Thyroid gland (tissue), 4 donors: Measurements from ENCODE around the gene PMF1. TPM values are rescaled to one million over a fixed set of nuclear protein-coding genes. Genes with fewer than 3 reads are reported as not detected.

ENCODE experiments used
- DNase-seq, 2 donors: peaks; one replicate each; pipeline ENCODE4 v3.0.0-alpha.2; 2019
- H3K27ac ChIP-seq, 3 donors: fragments of 200-600 bp; sonication (generic); 1 replicate in 2 of 3; 2 replicates in 1 of 3; pipeline ENCODE4 v1.5.1; 2016 to 2019; ENCODE audit warnings: mild to moderate bottlenecking in 1 of 3, moderate library complexity in 1 of 3
- H3K27me3 ChIP-seq: fragments of 200-600 bp; sonication (generic); one replicate; pipeline ENCODE4 v1.5.1; 2019
- H3K36me3 ChIP-seq, 2 donors: fragments of 200-600 bp; sonication (generic); one replicate each; pipeline ENCODE4 v1.5.1; 2016 to 2019
- H3K4me1 ChIP-seq, 2 donors: fragments of 200-600 bp; sonication (generic); one replicate each; pipeline ENCODE4 v1.5.1; 2017 to 2019
- H3K4me3 ChIP-seq, 3 donors: fragments of 200-600 bp; sonication (generic); replicated peaks in 1 of 3; 1 replicate in 2 of 3; 2 replicates in 1 of 3; pipeline ENCODE4 v1.5.1; 2016; ENCODE audit warnings: mild to moderate bottlenecking in 1 of 3
- H3K9me3 ChIP-seq: fragments of 200-600 bp; sonication (generic); one replicate; pipeline ENCODE4 v1.5.1; 2017
- POLR2A ChIP-seq, 2 donors: fragments of 450-650 bp; IDR thresholded peaks; one replicate each; pipeline ENCODE4 v1.6.1; 2017; ENCODE audit warnings: antibody characterized with exemption in 2 of 2, mild to moderate bottlenecking in 2 of 2, moderate library complexity in 1 of 2
- WGBS, 2 donors: methylation state at CpG; one replicate each; pipeline ENCODE4 v1.1.5; 2017; 5-methylcytosine and 5-hydroxymethylcytosine counted together
- intact Hi-C: fragments of 100-400 bp; cut with DNase I; formaldehyde crosslinking; loops from one replicate; pipeline ENCODE4 v1.15.1; 2023
- total RNA-seq, 4 donors: library from RNA; depleted of rRNA; stranded (reverse); fragments of >200 nt; gene quantifications; one replicate each; pipeline ENCODE4 v1.2.3, GENCODE V29; 2016
- TF ChIP-seq, protein P1 (sequence below), 6 experiments: fragments of 200-600 bp in 3 of 6; fragments of 450-650 bp in 3 of 6; sonication (generic) in 3 of 6; IDR thresholded peaks; one replicate each; pipeline ENCODE4 v1.5.1; 2016 to 2019; ENCODE audit warnings: antibody characterized with exemption in 6 of 6, mild to moderate bottlenecking in 2 of 6, inconsistent platforms in 1 of 6, moderate library complexity in 1 of 6

The PMF1 gene
- total RNA-seq, 4 donors from 2014 or later: 73.6 to 121 (median 107) TPM

DNA sequence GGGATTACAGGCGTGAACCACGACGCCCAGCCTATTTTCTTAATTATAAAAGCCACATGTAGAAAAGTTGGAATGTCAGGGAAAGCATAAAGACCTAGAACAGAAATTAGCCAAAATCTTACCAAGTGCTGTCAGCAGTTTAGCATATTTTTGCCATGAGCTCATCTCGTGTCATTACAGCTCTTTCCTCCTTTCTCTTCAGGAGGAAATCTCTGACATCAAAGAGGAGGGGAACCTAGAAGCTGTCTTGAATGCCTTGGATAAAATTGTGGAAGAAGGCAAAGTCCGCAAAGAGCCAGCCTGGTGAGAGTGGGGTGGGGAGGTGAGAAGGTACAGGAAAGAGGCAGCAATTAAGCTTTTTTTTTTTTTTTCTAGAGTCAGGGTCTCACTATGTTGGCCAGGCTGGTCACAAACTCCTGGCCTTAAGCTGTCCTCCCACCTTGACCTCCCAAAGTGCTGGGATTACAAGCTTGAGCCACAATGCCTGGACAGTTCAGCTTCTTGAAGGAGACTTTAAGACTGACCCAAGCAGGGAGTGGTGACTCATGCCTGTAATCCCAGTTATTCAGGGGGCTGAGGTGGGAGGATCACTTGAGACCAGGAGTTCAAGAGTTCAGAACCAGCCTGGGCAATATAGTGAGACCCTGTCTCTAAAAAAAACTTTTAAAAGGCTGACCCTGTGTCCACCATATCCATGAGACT lies 20.8 kb downstream of the PMF1 start:
- H3K9me3 ChIP-seq: no peaks in the 10 kb centered on the region
- 90 to 93% methylated on average over 5 of the region's 5 CpGs for WGBS, 2 donors
- peaks cover 22 to 33% of the 10 kb centered on the region in 2 donors for H3K36me3 ChIP-seq
- TF ChIP-seq POLR2A (IDR thresholded peaks at IDR 0.05): no peak
- TF ChIP-seq, protein P1, sequence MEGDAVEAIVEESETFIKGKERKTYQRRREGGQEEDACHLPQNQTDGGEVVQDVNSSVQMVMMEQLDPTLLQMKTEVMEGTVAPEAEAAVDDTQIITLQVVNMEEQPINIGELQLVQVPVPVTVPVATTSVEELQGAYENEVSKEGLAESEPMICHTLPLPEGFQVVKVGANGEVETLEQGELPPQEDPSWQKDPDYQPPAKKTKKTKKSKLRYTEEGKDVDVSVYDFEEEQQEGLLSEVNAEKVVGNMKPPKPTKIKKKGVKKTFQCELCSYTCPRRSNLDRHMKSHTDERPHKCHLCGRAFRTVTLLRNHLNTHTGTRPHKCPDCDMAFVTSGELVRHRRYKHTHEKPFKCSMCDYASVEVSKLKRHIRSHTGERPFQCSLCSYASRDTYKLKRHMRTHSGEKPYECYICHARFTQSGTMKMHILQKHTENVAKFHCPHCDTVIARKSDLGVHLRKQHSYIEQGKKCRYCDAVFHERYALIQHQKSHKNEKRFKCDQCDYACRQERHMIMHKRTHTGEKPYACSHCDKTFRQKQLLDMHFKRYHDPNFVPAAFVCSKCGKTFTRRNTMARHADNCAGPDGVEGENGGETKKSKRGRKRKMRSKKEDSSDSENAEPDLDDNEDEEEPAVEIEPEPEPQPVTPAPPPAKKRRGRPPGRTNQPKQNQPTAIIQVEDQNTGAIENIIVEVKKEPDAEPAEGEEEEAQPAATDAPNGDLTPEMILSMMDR (IDR thresholded peaks at IDR 0.05): no peak
- H3K27ac ChIP-seq: no peak overlapping the region
- H3K27me3 ChIP-seq: no peaks in the 10 kb centered on the region
- H3K4me3 ChIP-seq: no peak overlapping the region
- no peak for DNase-seq
- H3K4me1 ChIP-seq: no peaks in the 10 kb centered on the region
- intact Hi-C loops: no loop called here

DNA sequence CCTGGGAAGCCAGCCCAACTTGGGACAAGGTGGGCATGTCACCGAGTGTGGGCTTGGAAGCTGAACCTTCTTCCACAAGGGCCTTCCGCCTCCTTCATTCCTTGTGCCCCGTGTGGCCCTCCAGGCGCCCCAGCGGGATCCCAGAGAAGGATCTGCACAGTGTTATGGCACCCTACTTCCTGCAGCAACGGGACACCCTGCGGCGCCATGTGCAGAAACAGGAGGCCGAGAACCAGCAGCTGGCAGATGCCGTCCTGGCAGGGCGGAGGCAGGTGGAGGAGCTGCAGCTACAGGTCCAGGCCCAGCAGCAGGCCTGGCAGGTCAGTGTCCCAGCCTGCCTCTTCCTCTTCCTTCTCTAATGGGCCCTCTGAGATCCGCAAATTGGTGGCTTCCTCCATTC lies 23.4 kb downstream of the PMF1 start:
- Histone ChIP-seq H3K9me3 (no peaks in the 10 kb centered on the region), H3K4me1 (no peaks in the 10 kb centered on the region), H3K27me3 (no peaks in the 10 kb centered on the region), H3K27ac (no peak overlapping the region), H3K36me3 (peaks cover 36 to 48% of the 10 kb centered on the region in 2 donors), H3K4me3 (no peak overlapping the region)
- TF ChIP-seq POLR2A (IDR thresholded peaks at IDR 0.05): no peak
- TF ChIP-seq, protein P1 (IDR thresholded peaks at IDR 0.05): no peak
- DNase-seq: no peak
- 97 to 99% methylated on average over 12 of the region's 12 CpGs for WGBS, 2 donors
- intact Hi-C loops: no loop called here

DNA sequence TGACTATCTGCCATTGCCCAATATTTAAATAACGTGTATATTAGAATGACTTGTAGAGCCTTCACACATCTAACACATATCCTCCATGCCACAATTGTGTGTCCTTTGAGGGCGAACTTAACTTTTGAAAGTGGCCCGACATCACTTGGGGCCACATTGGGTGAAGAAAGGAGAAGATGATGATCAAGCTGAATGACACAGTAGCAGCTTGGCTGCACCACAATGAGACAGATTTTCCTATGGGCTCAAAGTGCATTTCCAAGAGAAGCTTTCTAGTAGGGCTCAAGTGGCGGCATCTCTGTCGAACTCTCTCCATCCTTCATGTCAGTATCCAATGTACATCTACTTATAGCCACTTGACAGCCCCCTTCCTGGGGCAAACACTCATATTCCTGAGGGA lies 25.4 kb downstream of the PMF1 start:
- intact Hi-C loops: no loop called here

DNA sequence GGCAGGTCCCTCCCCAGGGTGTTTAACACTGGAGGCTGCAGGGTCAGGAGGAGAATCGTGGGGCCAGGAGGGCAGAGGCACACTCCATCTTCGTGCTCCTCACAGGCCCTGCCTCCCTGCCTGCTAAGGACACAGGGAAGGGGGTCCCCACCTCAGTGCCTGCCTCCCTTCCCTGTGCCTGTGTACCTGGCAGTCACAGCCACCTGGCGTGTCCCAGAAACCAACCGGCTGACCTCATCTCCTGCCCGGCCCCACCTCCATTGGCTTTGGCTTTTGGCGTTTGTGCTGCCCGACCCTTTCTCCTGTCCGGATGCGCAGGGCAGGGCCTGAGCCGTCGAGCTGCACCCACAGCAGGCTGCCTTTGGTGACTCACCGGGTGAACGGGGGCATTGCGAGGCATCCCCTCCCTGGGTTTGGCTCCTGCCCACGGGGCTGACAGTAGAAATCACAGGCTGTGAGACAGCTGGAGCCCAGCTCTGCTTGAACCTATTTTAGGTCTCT lies 28.6 kb downstream of the PMF1 start:
- Histone ChIP-seq H3K27ac (no peak overlapping the region), H3K9me3 (no peaks in the 10 kb centered on the region), H3K27me3 (no peaks in the 10 kb centered on the region), H3K36me3 (peaks cover 28 to 33% of the 10 kb centered on the region in 2 donors), H3K4me3 (no peak overlapping the region), H3K4me1 (peaks cover 5 to 11% of the 10 kb centered on the region in 2 donors)
- TF ChIP-seq POLR2A (IDR thresholded peaks at IDR 0.05): no peak
- TF ChIP-seq, protein P1 (IDR thresholded peaks at IDR 0.05): no peak
- 71 to 88% methylated on average over 14 of the region's 15 CpGs for WGBS, 2 donors
- no peak for DNase-seq
- intact Hi-C loops: no loop called here

More for the DNA sequence above, 25.4 kb downstream of the PMF1 start:
- TF ChIP-seq, protein P1 (IDR thresholded peaks at IDR 0.05): no peak
- no peak for TF ChIP-seq POLR2A (IDR thresholded peaks at IDR 0.05)
- Histone ChIP-seq H3K4me1 (no peaks in the 10 kb centered on the region), H3K27ac (no peak overlapping the region), H3K36me3 (peaks cover 36 to 48% of the 10 kb centered on the region in 2 donors), H3K27me3 (no peaks in the 10 kb centered on the region), H3K9me3 (no peaks in the 10 kb centered on the region), H3K4me3 (no peak overlapping the region)
- no peak for DNase-seq
- 93 to 96% methylated on average over 5 of the region's 5 CpGs for WGBS, 2 donors

DNA sequence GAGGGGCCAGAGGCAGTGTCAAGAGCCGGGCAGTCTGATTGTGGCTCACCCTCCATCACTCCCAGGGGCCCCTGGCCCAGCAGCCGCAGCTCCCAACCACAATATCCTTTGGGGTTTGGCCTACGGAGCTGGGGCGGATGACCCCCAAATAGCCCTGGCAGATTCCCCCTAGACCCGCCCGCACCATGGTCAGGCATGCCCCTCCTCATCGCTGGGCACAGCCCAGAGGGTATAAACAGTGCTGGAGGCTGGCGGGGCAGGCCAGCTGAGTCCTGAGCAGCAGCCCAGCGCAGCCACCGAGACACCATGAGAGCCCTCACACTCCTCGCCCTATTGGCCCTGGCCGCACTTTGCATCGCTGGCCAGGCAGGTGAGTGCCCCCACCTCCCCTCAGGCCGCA lies 29.1 kb downstream of the PMF1 start, which contains the start of gene BGLAP:
Gene BGLAP, plus strand, starts transcription at position 259 of the 400 bp plus-strand sequence. Its CDS starts 48 bp downstream, at position 307.
- intact Hi-C loops: no loop called here
- TF ChIP-seq, protein P1 (IDR thresholded peaks at IDR 0.05): no peak
- TF ChIP-seq POLR2A (IDR thresholded peaks at IDR 0.05): no peak
- peaks cover 22 to 28% of the 10 kb centered on the region in 2 donors for H3K36me3 ChIP-seq
- no peaks in the 10 kb centered on the region for H3K9me3 ChIP-seq
- H3K27me3 ChIP-seq: no peaks in the 10 kb centered on the region
- peaks cover 5 to 14% of the 10 kb centered on the region in 2 donors for H3K4me1 ChIP-seq
- H3K27ac ChIP-seq: no peak within 1 kb of the TSS
- WGBS, 2 donors: 84% methylated on average over 6 of the region's 14 CpGs; no CpG with 5 or more reads in 1 of the 2 donors
- no peak for DNase-seq
- no peak within 1 kb of the TSS for H3K4me3 ChIP-seq
